PFSK-1 (cell line): ENCODE data around the gene TNNI3K.

Source experiments
- FOXP2 ChIP-seq: optimal IDR thresholded peaks from 2 replicates; pipeline ENCODE3; 2011; ENCODE audit warnings: borderline replicate concordance, control low read depth, inconsistent platforms; ENCODE audit not compliant: insufficient read depth; ENCODE audit errors: extremely low read length, extremely low read depth
- POLR2AphosphoS5 ChIP-seq: IDR thresholded peaks from 2 replicates; pipeline ENCODE4 v1.6.1; 2012; ENCODE audit warnings: low read depth, mild to moderate bottlenecking, control low read depth, low read length, moderate library complexity
- REST ChIP-seq, 2 experiments: IDR thresholded peaks; 2 replicates each; pipeline versions ENCODE4 v1.6.1 to v1.8.0; 2011 to 2012; ENCODE audit warnings: low read depth in 2 of 2, low read length in 2 of 2, control low read depth in 1 of 2, inconsistent platforms in 1 of 2, mild to moderate bottlenecking in 1 of 2, moderate library complexity in 1 of 2; ENCODE audit not compliant: insufficient read depth in 1 of 2
- SIN3A ChIP-seq: IDR thresholded peaks from 2 replicates; pipeline ENCODE4 v1.6.1; 2012; ENCODE audit warnings: mild to moderate bottlenecking, low read length, moderate library complexity, borderline replicate concordance; ENCODE audit not compliant: insufficient read depth
- TAF1 ChIP-seq: IDR thresholded peaks from 2 replicates; pipeline ENCODE4 v1.6.1; 2012; ENCODE audit warnings: low read length, control low read depth, borderline replicate concordance; ENCODE audit not compliant: insufficient read depth

The TNNI3K gene

GRCh38 chr1:74464037-74464436, 228.8 kb downstream of the TNNI3K start:
- TF ChIP-seq FOXP2 = no peak
- TF ChIP-seq SIN3A = no peak
- TF ChIP-seq REST (IDR thresholded peaks at IDR 0.05; ENCODE audit: insufficient read depth in 1 of 2, low read depth in 2 of 2, low read length in 2 of 2) = no peak
- TF ChIP-seq POLR2AphosphoS5 = no peak
- no peak for TF ChIP-seq TAF1

GRCh38 chr1:74465193-74465681, 230.1 kb downstream of the TNNI3K start:
- TF ChIP-seq SIN3A = no peak
- TF ChIP-seq REST (IDR thresholded peaks at IDR 0.05; ENCODE audit: insufficient read depth in 1 of 2, low read depth in 2 of 2, low read length in 2 of 2) = no peak
- no peak for TF ChIP-seq FOXP2
- TF ChIP-seq POLR2AphosphoS5 = no peak
- TF ChIP-seq TAF1 = no peak

GRCh38 chr1:74467786-74468377, 232.7 kb downstream of the TNNI3K start:
- no peak for TF ChIP-seq FOXP2
- TF ChIP-seq TAF1 = no peak
- TF ChIP-seq SIN3A = no peak
- no peak for TF ChIP-seq POLR2AphosphoS5
- TF ChIP-seq REST (IDR thresholded peaks at IDR 0.05; ENCODE audit: insufficient read depth in 1 of 2, low read depth in 2 of 2, low read length in 2 of 2) = no peak

- TF ChIP-seq SIN3A = no peak
- no peak for TF ChIP-seq TAF1
- TF ChIP-seq REST (IDR thresholded peaks at IDR 0.05; ENCODE audit: insufficient read depth in 1 of 2, low read depth in 2 of 2, low read length in 2 of 2) = no peak
- no peak for TF ChIP-seq POLR2AphosphoS5
- TF ChIP-seq FOXP2 = no peak
Measured at GRCh38 chr1:74468982-74469603, 233.9 kb downstream of the TNNI3K start.
